GM23248 (cell line): ENCODE results near the gene PHACTR3.

Experiments
- EZH2 ChIP-seq: fragments of 200-600 bp; sonication (generic); IDR thresholded peaks from 2 replicates; pipeline ENCODE4 v1.6.1; 2018; ENCODE audit warnings: antibody characterized with exemption, mild to moderate bottlenecking; ENCODE audit not compliant: insufficient read depth, poor library complexity, severe bottlenecking
- EZH2phosphoT487 ChIP-seq: fragments of 200-600 bp; sonication (generic); IDR thresholded peaks from 2 replicates; pipeline ENCODE4 v1.6.1; 2018; ENCODE audit warnings: antibody characterized with exemption, moderate library complexity, mild to moderate bottlenecking, low read depth; ENCODE audit not compliant: insufficient read depth

DNA sequence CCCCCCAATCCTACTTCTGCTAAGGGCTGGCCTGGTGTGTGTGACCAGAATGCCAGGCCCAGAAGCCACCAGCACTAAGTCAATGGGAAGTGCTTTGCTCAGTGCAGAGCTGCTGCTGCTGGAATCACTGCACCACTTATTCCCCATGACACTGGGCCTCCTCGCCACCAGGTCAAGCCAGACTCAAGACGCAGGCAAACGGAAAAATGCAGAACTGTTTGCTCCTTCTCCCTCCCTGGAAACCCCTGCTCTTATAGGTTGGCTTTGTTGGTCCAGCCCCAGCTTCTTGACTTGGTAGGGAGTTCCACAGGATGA is 121.9 kb downstream of the PHACTR3 start:
- TF ChIP-seq EZH2: no peak
- TF ChIP-seq EZH2phosphoT487: no peak
